H1 (cell line): Measurements from ENCODE around the gene PTPRD. TPM values are rescaled to one million over a fixed set of nuclear protein-coding genes. Genes with fewer than 3 reads are reported as not detected.

Experiments
- CTCF ChIA-PET: fragments of 300-600 bp; sonication (Branson Sonifier 250); formaldehyde crosslinking; loops from one replicate; lab custom pipeline; 2021; ENCODE audit not compliant: partially characterized antibody; lab: Charles Lee
- POLR2A ChIA-PET: fragments of 300-600 bp; sonication (Branson Sonifier 250); formaldehyde crosslinking; loops from one replicate; lab custom pipeline; 2021; ENCODE audit warnings: inconsistent platforms; ENCODE audit not compliant: partially characterized antibody; lab: Charles Lee
- DNase-seq, 2 experiments: peaks; one replicate each; pipeline versions ENCODE4 v3.0.0 to v3.0.0-alpha.2; 2010 to 2022; ENCODE audit warnings: low spot score in 2 of 2, low read depth in 1 of 2, mixed read lengths in 1 of 2
- FAIRE-seq: peaks from 2 replicates; lab custom pipeline; 2011; peaks lifted over from hg19 to GRCh38; lab: Jason Lieb, UNC
- H2AFZ ChIP-seq: 2 replicates; pipeline ENCODE4 v1.8.1; 2012; ENCODE audit warnings: low read length, inconsistent platforms
- H2AK5ac ChIP-seq: 2 replicates; pipeline ENCODE4 v1.6.1; 2013; ENCODE audit warnings: low read depth, low read length
- H2BK120ac ChIP-seq: replicated peaks from 2 replicates; pipeline ENCODE3; 2013; ENCODE audit warnings: low read depth, low read length, inconsistent platforms
- H2BK12ac ChIP-seq: 2 replicates; pipeline ENCODE4 v1.6.1; 2013; ENCODE audit warnings: low read depth, low read length
- H2BK15ac ChIP-seq: 2 replicates; pipeline ENCODE4 v1.6.1; 2013; ENCODE audit warnings: low read length
- H2BK20ac ChIP-seq: 2 replicates; pipeline ENCODE4 v1.6.1; 2013; ENCODE audit warnings: low read length
- H2BK5ac ChIP-seq: 2 replicates; pipeline ENCODE4 v1.6.1; 2013; ENCODE audit warnings: low read depth, low read length
- H3K14ac ChIP-seq: 2 replicates; pipeline ENCODE4 v1.6.1; 2013; ENCODE audit warnings: inconsistent platforms; ENCODE audit not compliant: insufficient read length
- H3K18ac ChIP-seq: 2 replicates; pipeline ENCODE4 v1.6.1; 2013; ENCODE audit warnings: low read length; ENCODE audit errors: extremely low read depth
- H3K23ac ChIP-seq: 2 replicates; pipeline ENCODE4 v1.6.1; 2013; ENCODE audit warnings: inconsistent platforms; ENCODE audit not compliant: insufficient read length
- H3K23me2 ChIP-seq: 2 replicates; pipeline ENCODE4 v1.6.1; 2013; ENCODE audit warnings: low read depth, low read length
- H3K27ac ChIP-seq: 2 replicates; pipeline ENCODE4 v1.6.1; 2011; ENCODE audit warnings: low read depth, low read length, inconsistent platforms
- H3K27me3 ChIP-seq, 4 experiments: replicated peaks in 1 of 4; 1 replicate in 1 of 4; 2 replicates in 3 of 4; pipeline versions ENCODE4 v1.6.1 to v1.8.1; 2011 to 2013; ENCODE audit warnings: low read length in 3 of 4, mild to moderate bottlenecking in 3 of 4, inconsistent platforms in 2 of 4, mixed read lengths in 2 of 4, moderate library complexity in 1 of 4; ENCODE audit not compliant: control insufficient read depth in 3 of 4, insufficient read depth in 3 of 4; ENCODE audit errors: extremely low read depth in 1 of 4
- H3K36me3 ChIP-seq, 4 experiments: 2 replicates each; pipeline versions ENCODE4 v1.6.1 to v1.8.1; 2011 to 2013; ENCODE audit warnings: mild to moderate bottlenecking in 4 of 4, low read length in 3 of 4, moderate library complexity in 2 of 4, control low read depth in 1 of 4, inconsistent platforms in 1 of 4; ENCODE audit not compliant: insufficient read depth in 4 of 4, control insufficient read depth in 2 of 4
- H3K4ac ChIP-seq: replicated peaks from 2 replicates; pipeline ENCODE3; 2013; ENCODE audit warnings: low read length, low read depth, mixed read lengths, inconsistent platforms; ENCODE audit not compliant: insufficient read length
- H3K4me1 ChIP-seq, 4 experiments: replicated peaks in 1 of 4; 1 replicate in 1 of 4; 2 replicates in 3 of 4; pipeline versions ENCODE4 v1.6.1 to v1.8.1; 2011 to 2013; ENCODE audit warnings: low read length in 3 of 4, inconsistent platforms in 2 of 4, mixed read lengths in 1 of 4; ENCODE audit not compliant: insufficient read depth in 4 of 4, control insufficient read depth in 3 of 4
- H3K4me2 ChIP-seq, 2 experiments: 2 replicates each; pipeline versions ENCODE4 v1.6.1 to v1.8.1; 2011 to 2013; ENCODE audit warnings: low read depth in 2 of 2, low read length in 2 of 2, control low read depth in 1 of 2, inconsistent platforms in 1 of 2, mild to moderate bottlenecking in 1 of 2; ENCODE audit not compliant: insufficient read depth in 1 of 2
- H3K4me3 ChIP-seq, 4 experiments: fragments of 200-600, 300-600 bp in 1 of 4; sonication (generic), shearing (Covaris generic), sonication (Bioruptor Twin) in 1 of 4; 2 replicates each; pipeline versions ENCODE4 v1.5.1 to v1.8.1; 2011 to 2016; ENCODE audit warnings: low read length in 4 of 4, low read depth in 3 of 4, control low read depth in 2 of 4, inconsistent platforms in 2 of 4, mild to moderate bottlenecking in 2 of 4, mixed read lengths in 1 of 4, moderate library complexity in 1 of 4; ENCODE audit not compliant: insufficient read depth in 2 of 4; ENCODE audit errors: extremely low read depth in 1 of 4
- H3K56ac ChIP-seq: replicated peaks from 2 replicates; pipeline ENCODE3; 2013; ENCODE audit warnings: low read depth, mild to moderate bottlenecking, mixed read lengths, low read length, inconsistent platforms; ENCODE audit not compliant: insufficient read length
- H3K79me1 ChIP-seq: 2 replicates; pipeline ENCODE4 v1.6.1; 2013; ENCODE audit warnings: low read depth, low read length, control low read depth
- H3K79me2 ChIP-seq, 2 experiments: 2 replicates each; pipeline versions ENCODE4 v1.6.1 to v1.8.1; 2012 to 2013; ENCODE audit warnings: low read length in 2 of 2, mild to moderate bottlenecking in 2 of 2, inconsistent platforms in 1 of 2; ENCODE audit not compliant: insufficient read depth in 2 of 2, control insufficient read depth in 1 of 2
- H3K9ac ChIP-seq, 4 experiments: replicated peaks in 1 of 4; 1 replicate in 1 of 4; 2 replicates in 3 of 4; pipeline versions ENCODE4 v1.6.1 to v1.8.1; 2011 to 2013; ENCODE audit warnings: low read depth in 3 of 4, low read length in 3 of 4, control low read depth in 2 of 4, mild to moderate bottlenecking in 2 of 4, moderate library complexity in 2 of 4, inconsistent platforms in 1 of 4; ENCODE audit errors: extremely low read depth in 1 of 4
- H3K9me3 ChIP-seq, 2 experiments: 2 replicates each; pipeline versions ENCODE4 v1.6.1 to v1.8.1; 2012 to 2013; ENCODE audit warnings: mild to moderate bottlenecking in 2 of 2, moderate library complexity in 2 of 2, control low read depth in 1 of 2, inconsistent platforms in 1 of 2, low read depth in 1 of 2, low read length in 1 of 2, mixed read lengths in 1 of 2; ENCODE audit not compliant: insufficient read depth in 2 of 2
- H4K20me1 ChIP-seq, 2 experiments: replicated peaks in 1 of 2; 2 replicates each; pipeline versions ENCODE3 to v1.8.1; 2011 to 2013; ENCODE audit warnings: inconsistent platforms in 2 of 2, low read length in 2 of 2, mild to moderate bottlenecking in 1 of 2; ENCODE audit not compliant: insufficient read depth in 2 of 2, control insufficient read depth in 1 of 2
- H4K5ac ChIP-seq: 2 replicates; pipeline ENCODE4 v1.6.1; 2013; ENCODE audit warnings: low read length, low read depth, mixed read lengths, inconsistent platforms; ENCODE audit not compliant: insufficient read length
- H4K8ac ChIP-seq: 2 replicates; pipeline ENCODE4 v1.8.0; 2013; ENCODE audit warnings: mild to moderate bottlenecking, moderate library complexity, low read length, inconsistent platforms; ENCODE audit not compliant: insufficient read depth; ENCODE audit errors: extremely low read depth
- H4K91ac ChIP-seq: replicated peaks from 2 replicates; pipeline ENCODE3; 2013; ENCODE audit warnings: low read length, mixed read lengths, inconsistent platforms; ENCODE audit not compliant: insufficient read length
- CBX8 ChIP-seq: fragments of 300-800, 300-1000 bp; sonication (generic); IDR thresholded peaks from 2 replicates; pipeline ENCODE4 v1.7.1; 2016; ENCODE audit warnings: low read depth, low read length, borderline replicate concordance
- E2F6 ChIP-seq: IDR thresholded peaks from 2 replicates; pipeline ENCODE4 v1.6.1; 2012; ENCODE audit warnings: inconsistent platforms
- HDAC2 ChIP-seq, 2 experiments: fragments of 300-600 bp in 1 of 2; sonication (generic) in 1 of 2; IDR thresholded peaks; 2 replicates each; pipeline ENCODE4 v1.6.1; 2011 to 2012; ENCODE audit warnings: low read depth in 2 of 2, low read length in 2 of 2, mild to moderate bottlenecking in 2 of 2, moderate library complexity in 2 of 2, borderline replicate concordance in 1 of 2, inconsistent platforms in 1 of 2
- MAX ChIP-seq: IDR thresholded peaks from 2 replicates; pipeline ENCODE4 v1.6.1; 2012; ENCODE audit warnings: inconsistent platforms
- RBBP5 ChIP-seq: IDR thresholded peaks from 2 replicates; pipeline ENCODE4 v1.7.1; 2012; ENCODE audit warnings: low read depth, mild to moderate bottlenecking, inconsistent platforms, low read length, moderate library complexity, borderline replicate concordance
- RNF2 ChIP-seq: fragments of 200-900, 300-1000 bp; sonication (generic); IDR thresholded peaks from 2 replicates; pipeline ENCODE4 v1.7.1; 2016; ENCODE audit warnings: borderline replicate concordance, low read depth, mild to moderate bottlenecking, antibody characterized with exemption, low read length; ENCODE audit not compliant: poor library complexity, severe bottlenecking; ENCODE audit errors: missing control alignments
- SP4 ChIP-seq: IDR thresholded peaks from 2 replicates; pipeline ENCODE4 v1.6.1; 2012; ENCODE audit warnings: low read length, inconsistent platforms
- WGBS, 2 experiments: shearing (Covaris generic) in 1 of 2; methylation state at CpG; one replicate each; pipeline versions ENCODE4 v1.1.6 to v1.1.7; 2013 to 2015; ENCODE audit warnings: low lambda C conversion rate in 2 of 2, mixed read lengths in 2 of 2, inconsistent platforms in 1 of 2, low coverage in 1 of 2, missing lambda C conversion rate in 1 of 2; ENCODE audit not compliant: insufficient replicate concordance in 2 of 2, insufficient coverage in 1 of 2, insufficient read length in 1 of 2; ENCODE audit errors: extremely low coverage in 1 of 2, missing lambda C conversion rate in 1 of 2; 5-methylcytosine and 5-hydroxymethylcytosine counted together
- polyA plus RNA-seq, 7 experiments: library from polyadenylated mRNA; depleted of rRNA in 3 of 7; stranded (reverse) in 5 of 7; unstranded in 2 of 7; fragments of >200 nt in 5 of 7; fragments of 200-250 nt in 2 of 7; gene quantifications; 1 replicate in 5 of 7; 2 replicates in 1 of 7; 4 replicates in 1 of 7; pipeline versions ENCODE4 v1.2.1 to v1.2.3, GENCODE V29; 2011 to 2013; ENCODE audit warnings: missing spikeins in 2 of 7, mixed read lengths in 2 of 7
- total RNA-seq: library from RNA; stranded (reverse); fragmentation: NEBNext Ultra II Directional; extraction: Animal tissue kit (Norgen Biotek cat#: 25700); gene quantifications from 2 replicates; pipeline ENCODE4 v1.2.1, GENCODE V29; 2021

Gene PTPRD
- total and polyA plus RNA-seq, 2 of the 8 experiments (the other 6 are each of a cell fraction or from before 2014, with no cell fraction given) = 17.2 to 77.0 TPM

DNA sequence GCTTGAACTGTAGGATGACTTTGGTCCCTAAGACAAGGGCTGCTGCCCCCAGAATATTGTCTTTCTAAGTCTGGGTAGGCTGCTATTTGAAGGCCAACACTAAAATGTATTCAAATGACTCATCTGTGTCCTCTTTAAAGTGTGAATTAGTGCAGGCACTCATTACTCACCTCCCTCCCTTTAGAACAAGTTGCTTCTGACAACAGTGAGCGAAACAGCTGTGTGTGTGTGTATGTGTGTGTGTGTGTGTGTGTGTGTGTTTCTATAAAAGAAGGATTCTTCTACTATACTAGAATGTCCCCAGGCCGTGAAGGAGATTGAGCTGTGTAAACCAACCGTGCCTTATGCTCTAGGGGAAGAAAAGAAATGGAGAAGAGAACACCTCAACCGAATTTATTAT lies 1337.2 kb downstream of the PTPRD start:
- Histone ChIP-seq H3K23me2 (no peaks in the 10 kb centered on the region), H2AFZ (no peak overlapping the region), H3K4ac (no peak overlapping the region), H3K4me1 (no peaks in the 10 kb centered on the region), H4K91ac (no peak overlapping the region), H3K9me3 (no peaks in the 10 kb centered on the region), H4K5ac (no peak overlapping the region), H3K14ac (no peak overlapping the region), H4K8ac (no peak overlapping the region), H3K4me2 (no peak overlapping the region), H2BK5ac (no peak overlapping the region), H3K56ac (no peak overlapping the region), H3K23ac (no peak overlapping the region), H3K79me2 (no peaks in the 10 kb centered on the region), H3K36me3 (no peaks in the 10 kb centered on the region), H4K20me1 (no peaks in the 10 kb centered on the region), H2BK20ac (no peak overlapping the region), H3K9ac (no peak overlapping the region), H3K79me1 (no peaks in the 10 kb centered on the region), H2BK120ac (no peak overlapping the region), H3K27ac (no peak overlapping the region), H2BK15ac (no peak overlapping the region), H3K4me3 (no peak overlapping the region), H2AK5ac (no peak overlapping the region), H3K27me3 (no peaks in the 10 kb centered on the region), H2BK12ac (no peak overlapping the region), H3K18ac (no peak overlapping the region)
- TF ChIP-seq E2F6 (no peak), MAX (no peak), RNF2 (no peak), HDAC2 (IDR thresholded peaks at IDR 0.05; ENCODE audit: borderline replicate concordance in 1 of 2, low read depth in 2 of 2, low read length in 2 of 2) (no peak), CBX8 (no peak), SP4 (no peak), RBBP5 (no peak)
- POLR2A ChIA-PET = no interaction called here
- CTCF ChIA-PET = interaction anchor here (0.6 kb wide), 1 partner anchor 864 kb away, joined by 4 read pairs; no protein-coding TSS in a partner anchor
- no peak for FAIRE-seq
- no peak for DNase-seq
- 96% methylated on average over 4 of the region's 4 CpGs; no CpG with 5 or more reads in 1 of the 2 experiments for WGBS, 2 experiments
